Hepatocyte (in vitro differentiated cells): ENCODE results near the gene HSPA8.
"Not testable (repeated sequence)": the region's sequence is repeated elsewhere in the genome, so short reads cannot be mapped to it uniquely, and the experiment has no call there.

ENCODE experiments used
- EZH2 ChIP-seq: fragments of 200-600 bp; sonication (generic); IDR thresholded peaks from 2 replicates; pipeline ENCODE4 v1.6.1; 2016; ENCODE audit warnings: antibody characterized with exemption, mild to moderate bottlenecking, borderline replicate concordance
- TF ChIP-seq, protein P1 (sequence below): fragments of 200-600 bp; sonication (generic); IDR thresholded peaks from 2 replicates; pipeline ENCODE4 v1.5.1; 2016; ENCODE audit warnings: antibody characterized with exemption, mild to moderate bottlenecking; ENCODE audit not compliant: poor library complexity

DNA sequence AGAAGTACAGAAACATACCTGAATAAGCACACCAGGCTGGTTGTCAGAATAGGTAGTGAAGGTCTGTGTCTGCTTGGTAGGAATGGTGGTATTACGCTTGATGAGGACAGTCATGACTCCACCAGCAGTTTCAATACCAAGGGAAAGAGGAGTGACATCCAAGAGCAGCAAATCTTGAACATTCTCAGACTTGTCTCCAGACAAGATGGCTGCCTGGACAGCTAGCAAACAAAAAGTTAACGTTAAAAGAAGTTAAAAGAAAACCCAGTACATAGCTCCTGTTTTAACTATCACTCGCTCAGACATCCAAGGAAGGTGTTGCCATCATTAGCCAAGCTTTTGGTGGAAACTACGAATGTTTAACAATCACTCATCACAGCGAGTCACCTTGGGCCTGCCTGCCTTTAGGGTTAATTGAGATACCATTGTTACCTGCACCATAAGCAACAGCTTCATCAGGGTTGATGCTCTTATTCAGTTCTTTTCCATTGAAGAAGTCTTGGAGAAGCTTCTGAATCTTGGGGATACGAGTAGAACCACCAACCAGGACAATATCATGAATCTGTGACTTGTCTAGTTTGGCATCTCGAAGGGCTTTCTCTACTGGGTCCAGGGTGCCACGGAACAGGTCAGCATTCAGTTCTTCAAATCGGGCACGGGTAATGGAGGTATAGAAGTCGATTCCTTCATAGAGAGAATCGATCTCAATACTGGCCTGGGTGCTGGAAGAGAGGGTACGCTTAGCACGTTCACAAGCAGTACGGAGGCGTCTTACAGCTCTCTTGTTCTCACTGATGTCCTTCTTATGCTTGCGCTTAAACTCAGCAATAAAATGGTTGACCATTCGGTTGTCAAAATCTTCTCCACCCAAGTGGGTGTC, 2.7 kb downstream of the HSPA8 start:
- TF ChIP-seq, protein P1, sequence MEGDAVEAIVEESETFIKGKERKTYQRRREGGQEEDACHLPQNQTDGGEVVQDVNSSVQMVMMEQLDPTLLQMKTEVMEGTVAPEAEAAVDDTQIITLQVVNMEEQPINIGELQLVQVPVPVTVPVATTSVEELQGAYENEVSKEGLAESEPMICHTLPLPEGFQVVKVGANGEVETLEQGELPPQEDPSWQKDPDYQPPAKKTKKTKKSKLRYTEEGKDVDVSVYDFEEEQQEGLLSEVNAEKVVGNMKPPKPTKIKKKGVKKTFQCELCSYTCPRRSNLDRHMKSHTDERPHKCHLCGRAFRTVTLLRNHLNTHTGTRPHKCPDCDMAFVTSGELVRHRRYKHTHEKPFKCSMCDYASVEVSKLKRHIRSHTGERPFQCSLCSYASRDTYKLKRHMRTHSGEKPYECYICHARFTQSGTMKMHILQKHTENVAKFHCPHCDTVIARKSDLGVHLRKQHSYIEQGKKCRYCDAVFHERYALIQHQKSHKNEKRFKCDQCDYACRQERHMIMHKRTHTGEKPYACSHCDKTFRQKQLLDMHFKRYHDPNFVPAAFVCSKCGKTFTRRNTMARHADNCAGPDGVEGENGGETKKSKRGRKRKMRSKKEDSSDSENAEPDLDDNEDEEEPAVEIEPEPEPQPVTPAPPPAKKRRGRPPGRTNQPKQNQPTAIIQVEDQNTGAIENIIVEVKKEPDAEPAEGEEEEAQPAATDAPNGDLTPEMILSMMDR: not testable (repeated sequence)
- TF ChIP-seq EZH2: not testable (repeated sequence)
